Suprapubic skin (tissue), 4 donors: ENCODE data around the gene MORN5.

Experiments used
- CTCF ChIP-seq, 2 donors: fragments of 200-600 bp in 1 of 2; fragments of 450-650 bp in 1 of 2; sonication (generic) in 1 of 2; IDR thresholded peaks; one replicate each; pipeline ENCODE4 v1.5.1; 2016 to 2019; ENCODE audit warnings: antibody characterized with exemption in 2 of 2, mild to moderate bottlenecking in 1 of 2, moderate library complexity in 1 of 2
- POLR2A ChIP-seq, 2 donors: fragments of 450-650 bp; IDR thresholded peaks; one replicate each; pipeline ENCODE4 v1.6.1; 2017; ENCODE audit warnings: antibody characterized with exemption in 2 of 2, mild to moderate bottlenecking in 2 of 2, moderate library complexity in 2 of 2
- POLR2AphosphoS5 ChIP-seq, 3 donors: sonication (generic); formaldehyde crosslinking; IDR thresholded peaks; one replicate each; pipeline ENCODE4 v1.6.1; 2017; ENCODE audit warnings: antibody characterized with exemption in 3 of 3

GRCh38 chr9:122143876-122144405 is 15.8 kb upstream of the MORN5 start:
- no peak for TF ChIP-seq CTCF (IDR thresholded peaks at IDR 0.05)
- TF ChIP-seq POLR2A (IDR thresholded peaks at IDR 0.05), result no peak
- no peak for TF ChIP-seq POLR2AphosphoS5 (IDR thresholded peaks at IDR 0.05)
